ENCODE data around the gene NCKAP5L. TPM values are rescaled to one million over a fixed set of nuclear protein-coding genes. Genes with fewer than 3 reads are reported as not detected.
"Not testable (repeated sequence)": the region's sequence is repeated elsewhere in the genome, so short reads cannot be mapped to it uniquely, and the experiment has no call there.

The NCKAP5L gene
- total RNA-seq, 1 donor from 2014 or later: 64.3 TPM

DNA sequence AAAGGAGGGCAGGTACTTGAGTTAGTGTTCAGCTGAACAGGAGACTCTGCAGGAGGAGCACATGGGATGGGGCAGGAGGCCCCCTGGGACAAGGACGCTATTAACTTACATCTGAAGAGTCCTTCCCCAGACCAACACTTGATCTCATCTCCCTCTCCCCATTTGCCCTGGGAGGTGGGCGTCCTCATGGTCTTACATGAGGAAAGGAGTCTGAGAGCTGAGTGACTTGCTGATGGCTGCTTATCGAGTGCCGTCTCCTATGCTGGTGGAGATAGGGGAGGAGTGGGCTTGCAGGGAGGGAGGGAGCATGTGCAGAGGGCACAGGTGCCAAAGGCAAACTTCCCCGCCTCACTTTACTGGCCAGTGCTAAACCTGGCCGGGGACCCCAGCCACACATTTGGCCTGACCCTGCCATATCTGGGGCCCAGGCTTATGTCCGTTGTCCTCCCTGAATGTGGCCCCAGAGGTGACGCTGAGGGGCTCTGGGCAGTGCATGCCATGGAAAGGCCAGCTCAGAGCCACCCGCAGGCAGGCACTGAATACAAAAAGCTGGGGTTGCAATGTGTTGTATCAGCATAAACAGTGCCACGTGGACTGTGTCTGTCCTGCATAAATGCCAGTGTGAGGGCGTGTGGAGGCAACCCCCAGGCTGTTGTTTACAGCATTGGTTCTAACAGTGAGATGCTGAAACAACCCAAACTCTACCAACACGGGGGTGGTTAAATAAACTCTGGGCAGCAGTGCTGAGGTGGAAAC is 46.1 kb upstream of the NCKAP5L start:
- Mint-ChIP-seq H3K4me1 (ENCODE audit: low read depth, unreplicated experiment) (peaks cover 9% of the 10 kb centered on the region), H3K36me3 (ENCODE audit: unreplicated experiment) (no peaks in the 10 kb centered on the region), H3K4me3 (ENCODE audit: unreplicated experiment) (no peak overlapping the region), H3K27me3 (ENCODE audit: unreplicated experiment) (peaks cover 11% of the 10 kb centered on the region), H3K9me3 (ENCODE audit: unreplicated experiment) (peaks cover 17% of the 10 kb centered on the region), H3K27ac (ENCODE audit: unreplicated experiment) (no peak overlapping the region)
- TF ChIP-seq, protein P1, sequence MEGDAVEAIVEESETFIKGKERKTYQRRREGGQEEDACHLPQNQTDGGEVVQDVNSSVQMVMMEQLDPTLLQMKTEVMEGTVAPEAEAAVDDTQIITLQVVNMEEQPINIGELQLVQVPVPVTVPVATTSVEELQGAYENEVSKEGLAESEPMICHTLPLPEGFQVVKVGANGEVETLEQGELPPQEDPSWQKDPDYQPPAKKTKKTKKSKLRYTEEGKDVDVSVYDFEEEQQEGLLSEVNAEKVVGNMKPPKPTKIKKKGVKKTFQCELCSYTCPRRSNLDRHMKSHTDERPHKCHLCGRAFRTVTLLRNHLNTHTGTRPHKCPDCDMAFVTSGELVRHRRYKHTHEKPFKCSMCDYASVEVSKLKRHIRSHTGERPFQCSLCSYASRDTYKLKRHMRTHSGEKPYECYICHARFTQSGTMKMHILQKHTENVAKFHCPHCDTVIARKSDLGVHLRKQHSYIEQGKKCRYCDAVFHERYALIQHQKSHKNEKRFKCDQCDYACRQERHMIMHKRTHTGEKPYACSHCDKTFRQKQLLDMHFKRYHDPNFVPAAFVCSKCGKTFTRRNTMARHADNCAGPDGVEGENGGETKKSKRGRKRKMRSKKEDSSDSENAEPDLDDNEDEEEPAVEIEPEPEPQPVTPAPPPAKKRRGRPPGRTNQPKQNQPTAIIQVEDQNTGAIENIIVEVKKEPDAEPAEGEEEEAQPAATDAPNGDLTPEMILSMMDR (IDR thresholded peaks at IDR 0.05; ENCODE audit: partially characterized antibody, unreplicated experiment): no peak
- no peak for DNase-seq

DNA sequence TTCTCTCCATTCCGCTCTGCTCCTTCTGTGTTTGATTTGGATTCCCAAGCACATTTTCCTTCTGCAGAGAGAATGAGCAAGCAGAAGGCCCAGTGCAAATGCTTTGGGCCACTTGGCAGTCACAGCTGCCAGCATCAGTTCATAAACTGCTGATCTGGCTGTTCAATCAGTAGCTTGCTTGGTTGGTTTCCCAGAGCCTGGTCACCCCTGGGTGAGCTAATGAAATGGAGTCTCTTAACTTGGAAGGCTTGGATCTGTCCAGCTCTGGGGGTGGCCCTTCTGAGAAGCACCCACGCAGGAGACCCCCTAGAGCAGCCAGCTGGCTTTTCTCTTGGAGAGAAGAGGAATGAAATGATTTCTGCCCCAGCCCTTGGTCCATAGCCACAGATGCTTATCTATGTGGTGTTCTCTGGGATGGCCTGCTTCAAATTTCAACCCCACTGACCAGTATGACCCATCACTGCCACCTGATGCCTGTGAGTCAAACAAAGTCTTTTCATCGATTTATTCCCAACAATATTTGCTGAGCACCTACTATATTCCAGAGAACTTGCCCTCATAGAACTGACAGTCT is 45.2 kb upstream of the NCKAP5L start:
- Mint-ChIP-seq H3K4me1 (ENCODE audit: low read depth, unreplicated experiment) (peaks cover 18% of the 10 kb centered on the region), H3K4me3 (ENCODE audit: unreplicated experiment) (no peak overlapping the region), H3K27me3 (ENCODE audit: unreplicated experiment) (peaks cover 11% of the 10 kb centered on the region), H3K9me3 (ENCODE audit: unreplicated experiment) (peaks cover 12% of the 10 kb centered on the region), H3K36me3 (ENCODE audit: unreplicated experiment) (no peaks in the 10 kb centered on the region), H3K27ac (ENCODE audit: unreplicated experiment) (no peak overlapping the region)
- DNase-seq: no peak
- TF ChIP-seq, protein P1 (IDR thresholded peaks at IDR 0.05; ENCODE audit: partially characterized antibody, unreplicated experiment): no peak

DNA sequence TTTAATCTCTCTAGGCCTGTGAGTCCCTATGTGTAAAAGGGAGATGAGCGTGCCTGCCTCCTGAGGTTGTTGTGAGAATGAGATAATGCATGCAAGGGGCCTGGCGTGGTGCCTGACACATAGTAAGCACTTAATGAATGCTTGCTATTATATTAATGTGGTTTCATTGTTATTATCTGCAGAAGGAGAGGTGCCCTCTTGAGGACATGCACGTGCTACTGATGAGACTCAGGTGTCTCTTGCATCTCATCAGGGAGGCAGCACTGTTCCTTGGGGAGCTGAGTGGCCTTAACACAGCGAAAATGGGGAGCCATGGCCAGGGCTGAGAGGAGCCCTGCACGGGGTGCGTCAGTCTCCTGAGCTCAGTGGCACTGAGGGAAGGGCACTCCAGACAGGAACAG is 44.6 kb upstream of the NCKAP5L start:
- peaks cover 7% of the 10 kb centered on the region for H3K27me3 Mint-ChIP-seq (ENCODE audit: unreplicated experiment)
- no peak overlapping the region for H3K27ac Mint-ChIP-seq (ENCODE audit: unreplicated experiment)
- DNase-seq: no peak
- TF ChIP-seq, protein P1 (IDR thresholded peaks at IDR 0.05; ENCODE audit: partially characterized antibody, unreplicated experiment): no peak
- H3K4me3 Mint-ChIP-seq (ENCODE audit: unreplicated experiment): no peak overlapping the region
- H3K9me3 Mint-ChIP-seq (ENCODE audit: unreplicated experiment): peaks cover 8% of the 10 kb centered on the region
- peaks cover 21% of the 10 kb centered on the region for H3K4me1 Mint-ChIP-seq (ENCODE audit: low read depth, unreplicated experiment)
- H3K36me3 Mint-ChIP-seq (ENCODE audit: unreplicated experiment): no peaks in the 10 kb centered on the region

DNA sequence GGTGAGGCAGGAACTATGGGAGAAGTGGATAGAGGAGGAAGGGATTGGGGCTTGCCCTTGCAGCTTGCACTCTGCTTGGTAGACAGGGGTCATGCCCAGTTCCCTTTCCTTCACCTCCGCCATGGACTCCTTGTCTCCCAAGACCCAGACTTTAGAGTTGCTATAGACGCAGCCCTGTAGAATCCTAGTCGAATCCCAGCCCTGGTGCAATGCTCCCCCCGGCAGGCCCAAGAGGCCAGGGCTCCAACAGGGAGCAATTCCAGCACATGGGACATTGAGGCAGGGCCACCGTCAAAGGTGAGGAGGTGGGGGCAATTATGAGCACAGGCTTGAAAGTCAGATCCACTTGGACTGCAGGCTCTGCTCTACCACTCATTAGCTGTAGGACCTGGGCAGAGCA is 44.2 kb upstream of the NCKAP5L start:
- Mint-ChIP-seq H3K36me3 (ENCODE audit: unreplicated experiment) (no peaks in the 10 kb centered on the region), H3K4me1 (ENCODE audit: low read depth, unreplicated experiment) (peaks cover 22% of the 10 kb centered on the region), H3K27ac (ENCODE audit: unreplicated experiment) (no peak overlapping the region), H3K9me3 (ENCODE audit: unreplicated experiment) (peaks cover 4% of the 10 kb centered on the region), H3K27me3 (ENCODE audit: unreplicated experiment) (peaks cover 10% of the 10 kb centered on the region), H3K4me3 (ENCODE audit: unreplicated experiment) (no peak overlapping the region)
- no peak for DNase-seq
- TF ChIP-seq, protein P1 (IDR thresholded peaks at IDR 0.05; ENCODE audit: partially characterized antibody, unreplicated experiment): no peak

DNA sequence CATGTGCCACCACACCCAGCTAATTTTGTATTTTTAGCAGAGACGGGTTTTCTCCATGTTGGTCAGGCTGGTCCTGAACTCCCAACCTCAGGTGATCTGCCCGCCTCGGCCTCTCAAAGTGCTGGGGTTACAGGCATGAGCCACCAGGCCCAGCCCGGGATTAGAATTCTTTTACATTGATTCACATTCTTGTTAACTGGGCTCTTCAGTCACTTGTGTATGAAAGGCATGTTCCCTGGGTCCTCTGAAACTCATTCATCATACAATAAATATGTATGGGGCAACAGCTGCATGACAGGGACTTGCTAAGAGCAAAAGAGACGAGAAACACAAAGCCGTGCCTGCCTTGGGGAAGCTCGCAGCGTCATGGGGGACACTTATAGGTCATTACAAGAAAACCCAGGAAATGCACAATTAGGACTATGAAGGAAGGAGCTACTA is 43.6 kb upstream of the NCKAP5L start:
- not testable (repeated sequence) for H3K9me3 Mint-ChIP-seq (ENCODE audit: unreplicated experiment)

More for the DNA sequence above, 43.6 kb upstream of the NCKAP5L start:
- Mint-ChIP-seq H3K4me1 (ENCODE audit: low read depth, unreplicated experiment) (peaks cover 22% of the 10 kb centered on the region), H3K27ac (ENCODE audit: unreplicated experiment) (peak overlapping the region; percentile 73)
- not testable (repeated sequence) for DNase-seq; H3K4me3 Mint-ChIP-seq (ENCODE audit: unreplicated experiment); H3K27me3 Mint-ChIP-seq (ENCODE audit: unreplicated experiment); H3K36me3 Mint-ChIP-seq (ENCODE audit: unreplicated experiment)

All from glutamatergic neuron (in vitro differentiated cells).